HepG2 (cell line): ENCODE results near the gene SLC25A46.

Experiments
- BHLHE40 ChIP-seq: IDR thresholded peaks from 2 replicates; pipeline ENCODE4 v1.6.1; 2011; ENCODE audit warnings: low read length, improper control_type of control experiment
- DDIT3 ChIP-seq: sonication (generic); formaldehyde crosslinking; IDR thresholded peaks from 2 replicates; pipeline ENCODE4 v1.4.0; 2020; ENCODE audit warnings: mild to moderate bottlenecking, missing genetic modification reagents
- FOXP1 ChIP-seq, 2 experiments: fragments of 450-650 bp in 1 of 2; IDR thresholded peaks; 2 replicates each; pipeline ENCODE4 v1.6.1; 2017 to 2018; ENCODE audit warnings: antibody characterized with exemption in 1 of 2
- IRF9 ChIP-seq: sonication (generic); formaldehyde crosslinking; IDR thresholded peaks from 2 replicates; pipeline ENCODE4 v1.8.0; 2022; ENCODE audit warnings: missing genetic modification reagents, mild to moderate bottlenecking, borderline replicate concordance
- KLF11 ChIP-seq: IDR thresholded peaks from 2 replicates; pipeline ENCODE4 v1.6.1; 2016; ENCODE audit warnings: missing compliant biosample characterization
- MED13 ChIP-seq: sonication (generic); formaldehyde crosslinking; IDR thresholded peaks from 2 replicates; pipeline ENCODE4 v1.5.0; 2020; ENCODE audit warnings: missing genetic modification reagents
- SNRNP70 ChIP-seq: fragments of 200-400 bp; formaldehyde crosslinking; IDR thresholded peaks from 2 replicates; pipeline ENCODE4 v1.6.1; 2017; ENCODE audit warnings: mild to moderate bottlenecking, low read depth, low read length, moderate library complexity
- TF ChIP-seq, protein P1 (sequence below): IDR thresholded peaks from 2 replicates; pipeline ENCODE4 v1.6.1; 2016
- TF ChIP-seq, protein P2 (sequence below): sonication (generic); formaldehyde crosslinking; IDR thresholded peaks from 2 replicates; pipeline ENCODE4 v1.5.0; 2020; ENCODE audit warnings: mild to moderate bottlenecking, missing genetic modification reagents, moderate library complexity

GRCh38 chr5:110785356-110785755 lies 46.5 kb downstream of the SLC25A46 start:
- TF ChIP-seq IRF9: no peak
- TF ChIP-seq, protein P1, sequence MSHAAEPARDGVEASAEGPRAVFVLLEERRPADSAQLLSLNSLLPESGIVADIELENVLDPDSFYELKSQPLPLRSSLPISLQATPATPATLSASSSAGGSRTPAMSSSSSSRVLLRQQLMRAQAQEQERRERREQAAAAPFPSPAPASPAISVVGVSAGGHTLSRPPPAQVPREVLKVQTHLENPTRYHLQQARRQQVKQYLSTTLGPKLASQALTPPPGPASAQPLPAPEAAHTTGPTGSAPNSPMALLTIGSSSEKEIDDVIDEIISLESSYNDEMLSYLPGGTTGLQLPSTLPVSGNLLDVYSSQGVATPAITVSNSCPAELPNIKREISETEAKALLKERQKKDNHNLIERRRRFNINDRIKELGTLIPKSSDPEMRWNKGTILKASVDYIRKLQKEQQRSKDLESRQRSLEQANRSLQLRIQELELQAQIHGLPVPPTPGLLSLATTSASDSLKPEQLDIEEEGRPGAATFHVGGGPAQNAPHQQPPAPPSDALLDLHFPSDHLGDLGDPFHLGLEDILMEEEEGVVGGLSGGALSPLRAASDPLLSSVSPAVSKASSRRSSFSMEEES (CRISPR knock-in tag): no peak
- no peak for TF ChIP-seq SNRNP70
- TF ChIP-seq DDIT3: no peak
- TF ChIP-seq, protein P2, sequence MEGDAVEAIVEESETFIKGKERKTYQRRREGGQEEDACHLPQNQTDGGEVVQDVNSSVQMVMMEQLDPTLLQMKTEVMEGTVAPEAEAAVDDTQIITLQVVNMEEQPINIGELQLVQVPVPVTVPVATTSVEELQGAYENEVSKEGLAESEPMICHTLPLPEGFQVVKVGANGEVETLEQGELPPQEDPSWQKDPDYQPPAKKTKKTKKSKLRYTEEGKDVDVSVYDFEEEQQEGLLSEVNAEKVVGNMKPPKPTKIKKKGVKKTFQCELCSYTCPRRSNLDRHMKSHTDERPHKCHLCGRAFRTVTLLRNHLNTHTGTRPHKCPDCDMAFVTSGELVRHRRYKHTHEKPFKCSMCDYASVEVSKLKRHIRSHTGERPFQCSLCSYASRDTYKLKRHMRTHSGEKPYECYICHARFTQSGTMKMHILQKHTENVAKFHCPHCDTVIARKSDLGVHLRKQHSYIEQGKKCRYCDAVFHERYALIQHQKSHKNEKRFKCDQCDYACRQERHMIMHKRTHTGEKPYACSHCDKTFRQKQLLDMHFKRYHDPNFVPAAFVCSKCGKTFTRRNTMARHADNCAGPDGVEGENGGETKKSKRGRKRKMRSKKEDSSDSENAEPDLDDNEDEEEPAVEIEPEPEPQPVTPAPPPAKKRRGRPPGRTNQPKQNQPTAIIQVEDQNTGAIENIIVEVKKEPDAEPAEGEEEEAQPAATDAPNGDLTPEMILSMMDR: no peak
- no peak for TF ChIP-seq KLF11 (CRISPR knock-in tag)
- no peak for TF ChIP-seq MED13 (CRISPR knock-in tag)
- no peak for TF ChIP-seq FOXP1 (IDR thresholded peaks at IDR 0.05)
- no peak for TF ChIP-seq FOXP1 (CRISPR knock-in tag; IDR thresholded peaks at IDR 0.05)
- no peak for TF ChIP-seq BHLHE40
